Measurements from ENCODE around the gene PSMD8.
"Not testable (repeated sequence)": the region's sequence is repeated elsewhere in the genome, so short reads cannot be mapped to it uniquely, and the experiment has no call there.

The PSMD8 gene

DNA sequence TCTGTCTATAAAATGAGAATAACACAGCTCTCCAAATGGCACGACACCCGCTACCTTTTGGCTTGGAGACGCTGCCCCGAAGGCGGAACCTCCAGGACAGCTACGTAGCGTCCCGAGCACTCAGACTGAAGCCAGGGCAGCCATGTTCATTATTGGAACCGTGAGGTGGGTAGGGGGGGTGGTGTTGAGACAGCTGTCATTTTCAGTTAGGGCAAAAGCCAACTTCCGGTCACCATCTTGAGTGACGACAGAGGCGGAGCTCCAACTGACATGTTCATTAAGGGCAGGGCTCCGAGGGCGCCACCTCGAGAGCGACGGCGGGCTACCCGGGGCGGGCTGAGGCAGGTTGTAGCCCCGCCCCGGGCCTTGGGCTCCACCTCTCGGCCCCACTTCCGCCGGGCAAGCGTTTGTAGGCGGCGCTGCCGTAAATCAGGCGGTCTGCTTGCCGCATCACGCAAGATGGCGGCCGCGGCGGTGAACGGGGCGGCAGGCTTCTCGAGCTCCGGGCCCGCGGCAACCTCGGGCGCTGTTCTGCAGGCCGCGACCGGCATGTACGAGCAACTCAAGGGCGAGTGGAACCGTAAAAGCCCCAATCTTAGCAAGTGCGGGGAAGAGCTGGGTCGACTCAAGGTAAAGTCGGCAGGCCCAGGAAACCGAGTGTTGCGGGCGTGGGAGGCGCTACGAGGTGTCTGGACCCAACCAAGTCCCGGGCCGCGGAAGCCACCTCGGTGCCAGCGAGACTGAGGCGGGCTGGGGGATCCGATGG lies at the start of gene PSMD8:
Gene PSMD8 (plus strand): TSS at position 240 of the 766 bp plus-strand sequence. CDS start 31 bp downstream, at position 271.
- ATAC-seq, result peak; percentile 95 to 96

GRCh38 chr19:38326591-38326990 lies 47.8 kb upstream of the PSMD8 start:
- no peak for ATAC-seq

- no peak for ATAC-seq
These were observed 44.7 kb upstream of the PSMD8 start for GRCh38 chr19:38329651-38330050.

DNA sequence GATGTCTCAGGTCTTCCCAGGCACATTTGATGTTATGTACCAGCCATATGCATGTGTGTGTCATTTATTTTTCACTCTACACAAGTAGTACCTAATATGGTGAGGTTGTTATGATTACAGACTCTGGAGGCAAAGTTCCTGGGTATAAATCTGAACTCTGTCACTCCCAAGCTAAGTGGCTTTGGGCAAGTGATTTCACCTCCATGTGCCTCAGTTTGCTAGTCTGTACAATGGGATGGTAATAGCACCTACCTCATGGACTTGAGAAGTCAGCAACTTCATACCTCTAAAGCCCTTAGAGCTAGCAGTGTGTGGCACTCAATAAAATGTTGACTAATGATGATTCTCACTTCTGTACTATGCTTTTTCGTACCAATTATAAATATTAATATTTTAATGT lies 42.6 kb upstream of the PSMD8 start:
- ATAC-seq, result no peak

GRCh38 chr19:38333245-38333644 lies 41.1 kb upstream of the PSMD8 start:
- no peak for ATAC-seq

DNA sequence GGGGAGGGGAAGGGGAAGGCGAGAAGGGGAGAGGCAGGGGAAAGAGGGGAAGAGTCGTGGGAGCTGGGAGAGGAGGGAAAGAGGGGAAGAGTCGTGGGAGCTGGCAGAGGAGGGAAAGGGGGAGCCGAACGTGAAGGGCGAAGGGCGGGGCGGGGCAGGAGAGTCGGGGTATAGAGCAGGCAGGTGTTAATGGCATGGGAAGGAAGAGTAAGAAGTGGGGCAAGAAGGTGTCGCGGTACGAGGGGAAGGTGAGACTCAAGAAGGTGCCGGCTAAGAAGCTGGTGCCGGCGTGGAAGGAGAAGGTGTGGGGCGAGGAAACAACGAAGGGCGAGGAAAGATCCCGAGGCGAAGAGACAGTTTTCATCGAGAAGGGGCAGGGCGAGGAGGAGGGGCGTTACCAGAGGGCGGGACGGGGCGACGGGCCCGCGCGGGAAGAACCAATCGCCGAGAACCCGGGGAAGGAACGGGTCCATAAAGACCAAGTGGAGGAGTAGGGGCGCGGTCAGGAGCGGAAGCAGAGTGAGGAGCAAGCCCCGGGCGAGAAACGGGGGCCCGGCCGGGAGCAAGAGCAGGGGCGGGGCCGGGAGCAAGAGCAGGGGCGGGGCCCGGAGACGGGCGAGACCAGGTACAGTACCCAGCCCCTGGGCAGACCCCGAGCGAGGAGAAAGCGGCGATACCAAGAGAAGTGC lies 38.3 kb upstream of the PSMD8 start:
- peak; percentile 77 to 78 for ATAC-seq

- peak; percentile 52 to 60 for ATAC-seq
These were observed 37.6 kb upstream of the PSMD8 start for GRCh38 chr19:38336638-38337359.

- ATAC-seq, result no peak
These were observed 37.1 kb upstream of the PSMD8 start for GRCh38 chr19:38337360-38337653.

DNA sequence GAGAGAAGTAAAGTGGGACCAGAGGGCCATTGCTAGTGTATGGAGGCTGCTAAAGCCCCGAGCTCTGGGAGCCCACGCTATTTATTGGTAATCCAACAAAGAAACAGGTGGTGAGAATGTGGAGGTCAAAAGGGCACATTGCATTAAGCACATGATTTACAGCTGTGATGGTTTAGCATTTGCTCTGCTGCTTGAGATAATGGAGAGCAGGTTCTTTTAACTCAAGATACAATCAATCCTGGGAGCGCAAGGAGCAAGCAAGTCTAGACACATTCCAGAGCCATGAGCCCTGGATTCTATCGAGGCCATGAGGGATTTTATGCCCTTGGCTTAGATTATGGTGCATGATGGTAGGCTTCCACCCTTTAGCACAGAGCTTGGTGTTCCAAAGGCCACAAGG lies 35.4 kb upstream of the PSMD8 start:
- not testable (repeated sequence) for ATAC-seq

- no peak for ATAC-seq
These were observed 33.4 kb upstream of the PSMD8 start for GRCh38 chr19:38340927-38341326.

DNA sequence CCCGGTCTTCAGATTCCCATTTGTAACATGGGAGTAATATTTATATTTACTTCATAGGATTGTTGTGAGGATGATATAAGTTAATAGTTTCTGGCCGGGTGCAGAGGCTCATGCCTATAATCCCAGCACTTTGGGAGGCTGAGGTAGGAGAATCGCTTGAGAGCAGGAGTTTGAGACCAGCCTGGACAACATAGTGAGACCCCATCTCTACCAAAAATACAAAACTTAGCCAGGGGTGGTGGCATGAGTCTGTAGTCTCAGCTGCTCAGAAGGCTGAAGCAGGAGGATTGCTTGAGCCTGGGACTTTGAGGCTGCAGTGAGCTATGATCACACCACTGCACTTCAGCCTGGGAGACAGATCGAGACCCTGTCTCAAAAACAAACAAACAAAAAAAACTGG lies 27.5 kb upstream of the PSMD8 start:
- ATAC-seq, result no peak

GRCh38 chr19:38350883-38351282 lies 23.5 kb upstream of the PSMD8 start:
- ATAC-seq, result no peak

DNA sequence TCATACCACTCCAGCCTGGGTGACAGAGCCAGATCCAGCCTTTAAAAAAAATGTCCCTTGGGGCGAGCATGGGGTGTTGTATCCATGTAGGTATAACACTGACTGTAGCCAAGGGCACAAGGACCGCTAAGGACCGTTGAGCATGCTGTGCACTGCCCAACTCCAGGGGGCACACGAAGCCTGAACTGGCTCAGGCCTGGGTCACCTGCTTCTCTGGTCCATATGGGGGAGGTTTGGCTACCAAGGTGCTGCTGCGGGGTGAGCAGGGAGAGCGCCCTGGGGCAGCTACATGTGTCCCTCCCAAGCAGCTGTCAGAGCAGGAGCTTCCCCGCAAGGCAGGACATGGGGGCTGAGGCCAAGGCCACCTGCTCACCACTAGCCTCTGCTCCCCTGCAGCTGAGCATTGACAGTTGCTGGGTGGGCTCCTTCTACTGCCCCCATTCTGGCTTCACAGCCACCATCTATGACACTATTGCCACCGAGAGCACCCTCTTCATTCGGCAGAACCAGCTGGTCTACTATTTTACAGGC lies 22.4 kb upstream of the PSMD8 start:
- no peak for ATAC-seq

GRCh38 chr19:38352611-38353010 lies 21.8 kb upstream of the PSMD8 start:
- ATAC-seq, result no peak

DNA sequence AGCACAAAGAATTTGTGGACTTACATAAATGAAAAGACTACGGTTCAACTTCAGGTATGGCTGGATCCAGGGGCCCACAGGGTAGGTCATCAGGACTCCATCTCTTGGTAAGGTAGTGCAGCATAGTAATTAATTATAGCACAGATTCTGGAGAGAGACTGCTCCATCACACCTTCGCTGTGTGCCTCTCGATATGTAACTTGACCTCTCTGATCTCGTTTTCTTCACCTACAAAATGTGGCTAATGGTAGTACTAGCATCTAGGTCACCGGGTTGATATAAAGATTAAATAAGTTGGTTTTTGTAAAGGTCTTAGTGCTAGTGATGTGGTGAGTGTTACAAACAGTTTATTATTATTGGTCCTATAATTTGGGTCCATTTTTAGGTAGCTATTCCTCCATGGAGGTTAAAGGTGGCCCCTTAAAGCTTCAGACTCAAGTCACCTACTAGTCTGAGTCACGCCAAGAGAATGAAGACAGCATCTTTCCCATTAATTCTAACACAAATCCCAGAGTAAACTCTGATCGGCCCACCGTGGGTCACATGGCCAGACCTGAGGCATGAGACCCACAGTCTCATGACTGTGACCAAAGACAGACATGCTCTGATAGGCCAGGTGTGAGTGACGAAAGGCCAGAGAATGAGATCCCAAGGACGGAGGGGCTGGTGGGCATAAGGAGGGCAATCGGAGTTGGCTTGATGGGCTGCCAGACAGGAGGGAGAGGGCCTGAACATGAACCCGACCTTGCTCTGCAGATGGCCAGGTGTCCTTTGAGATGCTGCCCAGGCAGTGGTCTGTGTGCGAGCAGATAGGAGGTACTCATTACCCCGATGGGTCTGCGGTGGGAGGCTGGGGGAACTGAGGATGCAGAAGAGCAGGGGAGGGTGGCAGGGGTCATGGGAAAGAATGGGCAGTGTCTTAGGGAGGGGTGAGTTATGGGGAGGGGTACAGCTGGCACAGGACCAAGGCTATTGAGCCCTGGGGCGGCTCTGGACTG lies 18.3 kb upstream of the PSMD8 start:
- no peak for ATAC-seq

GRCh38 chr19:38358071-38358470 lies 16.3 kb upstream of the PSMD8 start:
- no peak for ATAC-seq

DNA sequence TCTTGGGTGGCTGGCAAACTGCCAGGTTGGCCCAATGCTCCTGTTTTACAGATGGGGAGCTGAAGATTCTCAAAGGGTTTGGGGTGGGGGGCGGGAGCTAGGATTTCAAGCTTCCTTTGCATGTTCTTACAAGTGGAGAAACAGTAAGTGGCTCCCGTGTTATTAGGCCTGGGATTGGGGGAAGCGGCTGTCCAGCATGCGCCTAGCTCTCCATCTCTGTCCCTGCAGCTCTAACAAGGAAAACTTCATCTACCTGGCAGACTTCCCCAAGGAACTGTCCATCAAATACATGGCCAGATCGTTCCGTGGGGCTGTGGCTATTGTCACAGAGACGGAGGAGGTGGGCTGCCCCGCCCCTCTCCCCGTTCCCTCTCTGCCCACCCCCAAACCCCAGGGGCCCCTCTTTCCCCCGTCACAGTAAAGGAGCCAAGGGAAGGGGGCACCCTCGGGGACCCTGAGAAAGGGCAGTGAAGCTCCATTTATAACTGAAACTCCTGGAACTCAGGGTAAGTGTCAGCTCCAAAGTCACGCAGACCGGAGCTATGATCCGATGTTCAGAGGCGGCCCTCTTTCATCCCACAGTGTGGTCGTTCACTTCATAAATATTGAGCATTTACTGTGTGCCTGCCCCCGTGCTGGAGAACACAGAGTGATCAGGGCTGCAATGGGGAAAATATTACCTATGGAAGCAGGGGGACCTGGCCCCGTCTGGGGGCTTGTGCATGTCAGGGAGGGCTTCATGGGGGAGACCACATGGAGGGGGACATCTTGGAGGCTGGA lies 14.9 kb upstream of the PSMD8 start:
- ATAC-seq, result no peak

GRCh38 chr19:38360351-38360750 lies 14.0 kb upstream of the PSMD8 start:
- no peak for ATAC-seq

- no peak for ATAC-seq
These were observed 13.3 kb upstream of the PSMD8 start for GRCh38 chr19:38360839-38361631.

DNA sequence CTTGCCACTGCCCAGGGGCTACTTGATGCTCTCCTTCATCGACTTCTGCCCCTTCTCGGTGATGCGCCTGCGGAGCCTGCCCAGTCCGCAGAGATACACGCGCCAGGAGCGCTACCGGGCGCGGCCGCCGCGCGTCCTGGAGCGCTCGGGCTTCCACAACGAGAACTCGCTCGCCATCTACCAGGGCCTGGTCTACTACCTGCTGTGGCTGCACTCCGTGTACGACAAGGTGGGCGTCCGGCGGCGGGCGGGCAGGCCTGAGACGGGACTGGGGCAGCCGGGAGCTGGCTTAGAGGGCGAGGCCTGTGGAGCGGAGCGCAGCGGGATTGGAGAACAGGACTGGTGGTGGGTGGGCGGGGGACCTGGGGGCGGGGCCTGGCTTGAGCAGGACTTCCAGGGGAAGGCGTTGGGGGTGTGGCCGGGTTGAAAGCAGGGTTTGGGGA lies 12.7 kb upstream of the PSMD8 start:
- peak; percentile 76 to 78 for ATAC-seq
